H9 (cell line): ENCODE data around the gene VWC2L. TPM values are rescaled to one million over a fixed set of nuclear protein-coding genes. Genes with fewer than 3 reads are reported as not detected.

Source experiments
- DNase-seq: peaks from one replicate; pipeline ENCODE4 v3.0.0-alpha.2; 2017
- H2AFZ ChIP-seq: one replicate; pipeline ENCODE4 v1.6.1; 2013; ENCODE audit warnings: mild to moderate bottlenecking, low read length, control low read depth, moderate library complexity
- H2AK5ac ChIP-seq: 2 replicates; pipeline ENCODE4 v1.6.1; 2013; ENCODE audit warnings: low read length, control low read depth, mixed read lengths; ENCODE audit not compliant: insufficient read length
- H2BK120ac ChIP-seq: one replicate; pipeline ENCODE4 v1.6.1; 2013; ENCODE audit warnings: low read depth, mild to moderate bottlenecking, low read length, control low read depth, inconsistent platforms; ENCODE audit not compliant: poor library complexity, severe bottlenecking
- H2BK12ac ChIP-seq: 2 replicates; pipeline ENCODE4 v1.6.1; 2013; ENCODE audit warnings: low read length, control low read depth, mixed read lengths, low read depth; ENCODE audit not compliant: insufficient read length
- H2BK15ac ChIP-seq: 2 replicates; pipeline ENCODE4 v1.6.1; 2013; ENCODE audit warnings: low read depth, low read length, control low read depth
- H2BK20ac ChIP-seq: one replicate; pipeline ENCODE4 v1.6.1; 2013; ENCODE audit warnings: low read depth, mild to moderate bottlenecking, low read length, control low read depth, inconsistent platforms; ENCODE audit not compliant: poor library complexity, severe bottlenecking
- H2BK5ac ChIP-seq: 2 replicates; pipeline ENCODE4 v1.6.1; 2013; ENCODE audit warnings: low read length, control low read depth, mixed read lengths; ENCODE audit not compliant: insufficient read length
- H3K14ac ChIP-seq: 2 replicates; pipeline ENCODE4 v1.6.1; 2013; ENCODE audit warnings: low read length, control low read depth; ENCODE audit not compliant: insufficient read depth
- H3K18ac ChIP-seq: 2 replicates; pipeline ENCODE4 v1.6.1; 2013; ENCODE audit warnings: low read depth, mild to moderate bottlenecking, mixed read lengths, low read length, control low read depth; ENCODE audit not compliant: insufficient read length
- H3K23ac ChIP-seq: 2 replicates; pipeline ENCODE4 v1.6.1; 2013; ENCODE audit warnings: low read length, control low read depth, mixed read lengths, low read depth; ENCODE audit not compliant: insufficient read length
- H3K23me2 ChIP-seq: 2 replicates; pipeline ENCODE4 v1.6.1; 2013; ENCODE audit warnings: low read depth, mild to moderate bottlenecking, mixed read lengths, low read length, control low read depth; ENCODE audit not compliant: insufficient read length, poor library complexity, severe bottlenecking
- H3K27ac ChIP-seq: 2 replicates; pipeline ENCODE4 v1.5.1; 2013; ENCODE audit warnings: low read length, control low read depth, mixed read lengths, low read depth; ENCODE audit not compliant: insufficient read length
- H3K27me3 ChIP-seq: 2 replicates; pipeline ENCODE4 v1.6.1; 2013; ENCODE audit warnings: low read length, control low read depth, inconsistent platforms; ENCODE audit not compliant: insufficient read depth
- H3K4ac ChIP-seq: 2 replicates; pipeline ENCODE4 v1.6.1; 2013; ENCODE audit warnings: low read depth, mild to moderate bottlenecking, control low read depth, inconsistent platforms, low read length, moderate library complexity
- H3K4me1 ChIP-seq: 2 replicates; pipeline ENCODE4 v1.6.1; 2013; ENCODE audit warnings: low read length, control low read depth, inconsistent platforms; ENCODE audit not compliant: insufficient read depth
- H3K4me2 ChIP-seq: 2 replicates; pipeline ENCODE4 v1.6.1; 2013; ENCODE audit warnings: low read length, control low read depth, mixed read lengths; ENCODE audit not compliant: insufficient read length, insufficient read depth
- H3K56ac ChIP-seq: 2 replicates; pipeline ENCODE4 v1.6.1; 2013; ENCODE audit warnings: low read depth, mild to moderate bottlenecking, mixed read lengths, low read length, control low read depth; ENCODE audit not compliant: insufficient read length
- H3K79me1 ChIP-seq: 2 replicates; pipeline ENCODE4 v1.6.1; 2013; ENCODE audit warnings: low read depth, mild to moderate bottlenecking, moderate library complexity, low read length, control low read depth, inconsistent platforms; ENCODE audit not compliant: insufficient read depth, poor library complexity, severe bottlenecking
- H3K79me2 ChIP-seq: 2 replicates; pipeline ENCODE4 v1.6.1; 2013; ENCODE audit warnings: low read length, control low read depth, inconsistent platforms; ENCODE audit not compliant: insufficient read depth
- H3K9ac ChIP-seq: 2 replicates; pipeline ENCODE4 v1.6.1; 2013; ENCODE audit warnings: low read length, control low read depth, mixed read lengths; ENCODE audit not compliant: insufficient read length; ENCODE audit errors: extremely low read depth
- H3K9me3 ChIP-seq: one replicate; pipeline ENCODE4 v1.6.1; 2013; ENCODE audit warnings: low read depth, low read length, inconsistent platforms; ENCODE audit not compliant: control insufficient read depth
- H3T11ph ChIP-seq: one replicate; pipeline ENCODE4 v1.6.1; 2013; ENCODE audit warnings: mild to moderate bottlenecking, low read length, control low read depth, inconsistent platforms
- H4K20me1 ChIP-seq: one replicate; pipeline ENCODE4 v1.6.1; 2013; ENCODE audit not compliant: control insufficient read depth, insufficient read length, insufficient read depth
- H4K5ac ChIP-seq: 2 replicates; pipeline ENCODE4 v1.6.1; 2013; ENCODE audit warnings: low read depth, mild to moderate bottlenecking, mixed read lengths, low read length, control low read depth; ENCODE audit not compliant: insufficient read length
- H4K8ac ChIP-seq: replicated peaks from 2 replicates; pipeline ENCODE4 v1.6.1; 2013; ENCODE audit warnings: low read length, control low read depth, mixed read lengths, low read depth; ENCODE audit not compliant: insufficient read length
- H4K91ac ChIP-seq: 2 replicates; pipeline ENCODE4 v1.6.1; 2013; ENCODE audit warnings: low read depth, mild to moderate bottlenecking, moderate library complexity, mixed read lengths, low read length, control low read depth; ENCODE audit not compliant: insufficient read length
- H3K27ac Mint-ChIP-seq, 3 experiments: 2 replicates in 2 of 3; 3 replicates in 1 of 3; pipeline ENCODE4 v1.8.0; 2020 to 2021; ENCODE audit warnings: mixed read lengths in 3 of 3, mild to moderate bottlenecking in 1 of 3, moderate library complexity in 1 of 3
- H3K27me3 Mint-ChIP-seq: 2 replicates; pipeline ENCODE4 v1.8.0; 2021; ENCODE audit warnings: low read depth, mild to moderate bottlenecking, moderate library complexity, mixed read lengths
- H3K36me3 Mint-ChIP-seq, 3 experiments: 2 replicates in 2 of 3; 3 replicates in 1 of 3; pipeline ENCODE4 v1.8.0; 2020 to 2021; ENCODE audit warnings: low read depth in 3 of 3, mixed read lengths in 3 of 3; ENCODE audit not compliant: insufficient read depth in 1 of 3
- H3K4me1 Mint-ChIP-seq, 2 experiments: 2 replicates each; pipeline ENCODE4 v1.8.0; 2020; ENCODE audit warnings: mixed read lengths in 2 of 2
- H3K4me3 Mint-ChIP-seq, 2 experiments: 2 replicates in 1 of 2; 3 replicates in 1 of 2; pipeline ENCODE4 v1.8.0; 2020 to 2021; ENCODE audit warnings: mild to moderate bottlenecking in 2 of 2, mixed read lengths in 2 of 2, moderate library complexity in 1 of 2
- H3K9me3 Mint-ChIP-seq, 2 experiments: 2 replicates in 1 of 2; 3 replicates in 1 of 2; pipeline ENCODE4 v1.8.0; 2020; ENCODE audit warnings: mild to moderate bottlenecking in 2 of 2, mixed read lengths in 2 of 2, moderate library complexity in 1 of 2
- CTCF ChIP-seq: fragments of 200-600 bp; sonication (generic); conservative IDR thresholded peaks from 3 replicates; pipeline ENCODE4 v1.8.0; 2021; ENCODE audit warnings: antibody characterized with exemption, mild to moderate bottlenecking
- WGBS: extraction: QIAGEN DNeasy Blood & Tissue Kit; methylation state at CpG from one replicate; pipeline ENCODE4 v1.1.7; 2013; ENCODE audit warnings: missing lambda C conversion rate, low lambda C conversion rate, mixed read lengths; ENCODE audit not compliant: insufficient read length; ENCODE audit errors: extremely low coverage; 5-methylcytosine and 5-hydroxymethylcytosine counted together
- total RNA-seq: library from RNA; stranded (reverse); gene quantifications from 2 replicates; pipeline ENCODE4 v1.2.1, GENCODE V29; 2021

The VWC2L gene
- total RNA-seq, 1 experiment from 2014 or later, result not detected

GRCh38 chr2:214412679-214413078 is 1.8 kb downstream of the VWC2L start:
- Histone ChIP-seq H3K23ac (no peak overlapping the region), H3K4me1 (no peaks in the 10 kb centered on the region), H2BK20ac (no peak overlapping the region), H3K23me2 (no peaks in the 10 kb centered on the region), H3K27me3 (no peaks in the 10 kb centered on the region), H2BK5ac (no peak overlapping the region), H2AFZ (no peak overlapping the region), H4K20me1 (no peaks in the 10 kb centered on the region), H4K5ac (no peak overlapping the region), H3T11ph (no peak overlapping the region), H3K79me2 (no peaks in the 10 kb centered on the region), H3K79me1 (no peaks in the 10 kb centered on the region), H3K27ac (no peak overlapping the region), H4K91ac (no peak overlapping the region), H3K4me2 (no peak overlapping the region), H3K4ac (no peak overlapping the region), H3K18ac (no peak overlapping the region), H2BK120ac (no peak overlapping the region), H3K9ac (no peak overlapping the region), H3K14ac (no peak overlapping the region), H3K9me3 (no peaks in the 10 kb centered on the region), H4K8ac (no peak overlapping the region), H3K56ac (no peak overlapping the region), H2BK15ac (no peak overlapping the region), H2BK12ac (no peak overlapping the region), H2AK5ac (no peak overlapping the region)
- Mint-ChIP-seq H3K4me3 (no peak overlapping the region), H3K27me3 (peaks cover 12% of the 10 kb centered on the region; the same call in 1 of the 2 replicates), H3K36me3 (no peaks in the 10 kb centered on the region), H3K27ac (no peak overlapping the region), H3K9me3 (no peaks in the 10 kb centered on the region), H3K4me1 (peaks cover 0 to 3% of the 10 kb centered on the region in 2 experiments; a peak in 1 of 4 replicates)
- DNase-seq, result no peak
- no CpG with 5 or more reads among the region's 1 CpG for WGBS
- TF ChIP-seq CTCF, result no peak
